Ovary (tissue), 9 donors: ENCODE data around the gene AP3B2. TPM values are rescaled to one million over a fixed set of nuclear protein-coding genes. Genes with fewer than 3 reads are reported as not detected.

ENCODE experiments used
- DNase-seq, 5 donors: peaks; one replicate each; pipeline ENCODE4 v3.0.0-alpha.2; 2019 to 2020
- H3K27ac ChIP-seq, 2 donors: fragments of 200-600 bp; one replicate each; pipeline versions ENCODE4 v1.5.1 to v1.8.0; 2019 to 2022
- H3K27me3 ChIP-seq: fragments of 200-600 bp; one replicate; pipeline ENCODE4 v1.8.0; 2022
- H3K36me3 ChIP-seq: fragments of 200-600 bp; sonication (generic); one replicate; pipeline ENCODE4 v1.5.1; 2019
- H3K4me1 ChIP-seq: one replicate; pipeline ENCODE4 v1.8.1; 2013; ENCODE audit warnings: mild to moderate bottlenecking, moderate library complexity; ENCODE audit not compliant: insufficient read depth
- H3K4me3 ChIP-seq: fragments of 200-600 bp; sonication (generic); one replicate; pipeline ENCODE4 v1.5.1; 2017
- H3K9me3 ChIP-seq, 2 donors: fragments of 200-600 bp in 1 of 2; sonication (generic) in 1 of 2; one replicate each; pipeline versions ENCODE4 v1.5.1 to v1.8.1; 2013 to 2019; ENCODE audit warnings: mild to moderate bottlenecking in 1 of 2, moderate library complexity in 1 of 2
- EP300 ChIP-seq: sonication (generic); formaldehyde crosslinking; IDR thresholded peaks from one replicate; pipeline ENCODE4 v1.6.1; 2017; ENCODE audit warnings: antibody characterized with exemption
- POLR2A ChIP-seq: fragments of 450-650 bp; IDR thresholded peaks from one replicate; pipeline ENCODE4 v1.6.1; 2017; ENCODE audit warnings: antibody characterized with exemption, mild to moderate bottlenecking, moderate library complexity
- WGBS, 3 donors: extraction: QIAGEN DNeasy Blood & Tissue Kit in 1 of 3; methylation state at CpG; one replicate each; pipeline versions ENCODE4 v1.1.5 to v1.1.7; 2013 to 2017; 5-methylcytosine and 5-hydroxymethylcytosine counted together
- intact Hi-C, 4 donors: fragments of 100-400 bp; cut with DNase I; formaldehyde crosslinking; loops; one replicate each; pipeline versions ENCODE4 v1.11.0 to v1.15.1; 2022 to 2023
- polyA plus RNA-seq, 2 donors: library from polyadenylated mRNA; stranded (reverse); fragments of 200-250 nt in 1 of 2; fragments of 350-450 nt in 1 of 2; fragmentation: Illumina TruSeq in 1 of 2; extraction: RNeasy Lipid Tissue Mini Kit (QIAGEN cat#74804) in 1 of 2; gene quantifications; one replicate each; pipeline ENCODE4 v1.2.3, GENCODE V29; 2013 to 2014
- total RNA-seq, 7 donors: library from RNA; depleted of rRNA in 2 of 7; stranded (reverse); fragments of >200 nt in 2 of 7; fragmentation: NEBNext Ultra II Directional in 3 of 7; extraction: Animal tissue kit (Norgen Biotek cat#: 25700) in 3 of 7; gene quantifications; one replicate each; pipeline versions ENCODE4 v1.1.0 to v1.2.4, GENCODE V29; 2016 to 2023
- TF ChIP-seq, protein P1 (sequence below), 3 donors: fragments of 450-650 bp in 2 of 3; fragments of 200-600 bp in 1 of 3; IDR thresholded peaks; one replicate each; pipeline versions ENCODE4 v1.5.1 to v1.8.0; 2016 to 2022; ENCODE audit warnings: antibody characterized with exemption in 3 of 3, mild to moderate bottlenecking in 1 of 3
- donor health status: DM: no; HTN: no; CAD: no; lungs with moderate emphysema.
- donor health status: DM: no; HTN: no; CAD: no.
- donor health status: Bipolar disorder and iron deficiency.
- donor health status: DM: yes; HTN: yes; CAD: no.
- donor health status: DM: no; HTN: no; CAD: no.
- donor health status: DM: yes; HTN: yes; CAD: no.

Gene AP3B2
- total and polyA plus RNA-seq, 9 donors, result 0.60 to 8.6 (median 1.7) TPM

DNA sequence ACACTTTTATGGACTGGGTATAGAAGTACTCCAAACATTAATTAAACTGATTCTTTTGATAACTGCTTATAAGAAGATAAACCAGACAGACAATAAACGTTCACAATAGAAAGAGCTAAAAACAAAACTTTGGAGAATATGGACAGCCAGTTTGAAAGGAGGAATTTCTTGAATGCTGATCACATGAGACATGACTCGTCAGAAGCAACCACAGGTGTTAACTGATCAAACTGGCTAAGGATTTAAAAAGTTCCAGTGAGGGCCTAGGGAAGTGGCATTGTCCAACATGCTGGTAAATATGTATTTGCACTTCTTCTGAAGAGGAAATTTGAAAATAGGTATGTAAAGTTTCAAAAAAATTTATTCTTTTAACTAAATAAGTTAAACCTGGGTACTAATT is 29.4 kb upstream of the AP3B2 start:
- Histone ChIP-seq H3K4me1 (no peaks in the 10 kb centered on the region), H3K9me3 (no peaks in the 10 kb centered on the region), H3K4me3 (no peak overlapping the region), H3K36me3 (no peaks in the 10 kb centered on the region), H3K27ac (no peak overlapping the region), H3K27me3 (no peaks in the 10 kb centered on the region)
- TF ChIP-seq EP300, result no peak
- TF ChIP-seq, protein P1, sequence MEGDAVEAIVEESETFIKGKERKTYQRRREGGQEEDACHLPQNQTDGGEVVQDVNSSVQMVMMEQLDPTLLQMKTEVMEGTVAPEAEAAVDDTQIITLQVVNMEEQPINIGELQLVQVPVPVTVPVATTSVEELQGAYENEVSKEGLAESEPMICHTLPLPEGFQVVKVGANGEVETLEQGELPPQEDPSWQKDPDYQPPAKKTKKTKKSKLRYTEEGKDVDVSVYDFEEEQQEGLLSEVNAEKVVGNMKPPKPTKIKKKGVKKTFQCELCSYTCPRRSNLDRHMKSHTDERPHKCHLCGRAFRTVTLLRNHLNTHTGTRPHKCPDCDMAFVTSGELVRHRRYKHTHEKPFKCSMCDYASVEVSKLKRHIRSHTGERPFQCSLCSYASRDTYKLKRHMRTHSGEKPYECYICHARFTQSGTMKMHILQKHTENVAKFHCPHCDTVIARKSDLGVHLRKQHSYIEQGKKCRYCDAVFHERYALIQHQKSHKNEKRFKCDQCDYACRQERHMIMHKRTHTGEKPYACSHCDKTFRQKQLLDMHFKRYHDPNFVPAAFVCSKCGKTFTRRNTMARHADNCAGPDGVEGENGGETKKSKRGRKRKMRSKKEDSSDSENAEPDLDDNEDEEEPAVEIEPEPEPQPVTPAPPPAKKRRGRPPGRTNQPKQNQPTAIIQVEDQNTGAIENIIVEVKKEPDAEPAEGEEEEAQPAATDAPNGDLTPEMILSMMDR (IDR thresholded peaks at IDR 0.05), result no peak
- TF ChIP-seq POLR2A, result no peak
- WGBS, 3 donors, result 64 to 76% (median 66%) methylated on average over 2 of the region's 2 CpGs
- no peak for DNase-seq
- intact Hi-C loops, result no loop called here

DNA sequence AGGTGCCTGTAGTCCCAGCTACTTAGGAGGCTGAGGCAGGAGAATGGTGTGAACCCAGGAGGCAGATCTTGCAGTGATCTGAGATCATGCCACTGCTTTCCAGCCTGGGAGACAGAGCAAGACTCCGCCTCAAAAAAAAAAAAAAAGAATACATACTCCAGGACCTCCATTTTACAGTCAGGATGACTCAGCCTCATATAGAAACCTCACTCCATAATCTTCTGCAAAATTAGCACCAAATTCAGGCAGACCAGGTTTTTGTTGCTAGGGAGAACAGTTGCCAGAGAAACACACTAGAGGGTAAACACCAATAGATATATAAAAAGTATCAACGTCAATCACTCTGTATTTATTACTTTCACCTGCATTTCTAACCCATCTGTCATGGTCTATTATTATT is 28.3 kb upstream of the AP3B2 start:
- H3K4me1 ChIP-seq, result no peaks in the 10 kb centered on the region
- H3K4me3 ChIP-seq, result no peak overlapping the region
- H3K36me3 ChIP-seq, result no peaks in the 10 kb centered on the region
- no peaks in the 10 kb centered on the region for H3K27me3 ChIP-seq
- H3K27ac ChIP-seq, result no peak overlapping the region
- TF ChIP-seq, protein P1 (IDR thresholded peaks at IDR 0.05), result no peak
- TF ChIP-seq EP300 (no peak), POLR2A (no peak)
- intact Hi-C loops, result no loop called here
- DNase-seq, result no peak
- no peaks in the 10 kb centered on the region for H3K9me3 ChIP-seq
- WGBS, 3 donors, result 93 to 95% (median 95%) methylated on average over 2 of the region's 2 CpGs

GRCh38 chr15:82731527-82731926 is 21.9 kb upstream of the AP3B2 start:
- intact Hi-C loops, result no loop called here
- Histone ChIP-seq H3K4me1 (no peaks in the 10 kb centered on the region), H3K36me3 (no peaks in the 10 kb centered on the region), H3K9me3 (no peaks in the 10 kb centered on the region), H3K27ac (no peak overlapping the region), H3K27me3 (no peaks in the 10 kb centered on the region), H3K4me3 (no peak overlapping the region)
- WGBS, 3 donors, result 91 to 96% (median 92%) methylated on average over 2 of the region's 2 CpGs
- TF ChIP-seq EP300 (no peak), POLR2A (no peak)
- TF ChIP-seq, protein P1 (IDR thresholded peaks at IDR 0.05), result no peak
- no peak for DNase-seq

GRCh38 chr15:82730022-82730530 is 20.4 kb upstream of the AP3B2 start:
- H3K27ac ChIP-seq, result no peak overlapping the region
- no peaks in the 10 kb centered on the region for H3K9me3 ChIP-seq
- no peaks in the 10 kb centered on the region for H3K27me3 ChIP-seq
- no peaks in the 10 kb centered on the region for H3K36me3 ChIP-seq
- H3K4me1 ChIP-seq, result no peaks in the 10 kb centered on the region
- WGBS, 3 donors, result 86 to 92% (median 90%) methylated on average over 11 of the region's 11 CpGs
- no peak for DNase-seq
- intact Hi-C loops, result no loop called here
- no peak for TF ChIP-seq EP300
- TF ChIP-seq, protein P1 (IDR thresholded peaks at IDR 0.05), result no peak
- TF ChIP-seq POLR2A, result no peak
- H3K4me3 ChIP-seq, result no peak overlapping the region
